ENCODE results near the gene FAM20C.
A peak's percentile ranks its signal among the peaks of the same experiment; 100 is the strongest.

The FAM20C gene

DNA sequence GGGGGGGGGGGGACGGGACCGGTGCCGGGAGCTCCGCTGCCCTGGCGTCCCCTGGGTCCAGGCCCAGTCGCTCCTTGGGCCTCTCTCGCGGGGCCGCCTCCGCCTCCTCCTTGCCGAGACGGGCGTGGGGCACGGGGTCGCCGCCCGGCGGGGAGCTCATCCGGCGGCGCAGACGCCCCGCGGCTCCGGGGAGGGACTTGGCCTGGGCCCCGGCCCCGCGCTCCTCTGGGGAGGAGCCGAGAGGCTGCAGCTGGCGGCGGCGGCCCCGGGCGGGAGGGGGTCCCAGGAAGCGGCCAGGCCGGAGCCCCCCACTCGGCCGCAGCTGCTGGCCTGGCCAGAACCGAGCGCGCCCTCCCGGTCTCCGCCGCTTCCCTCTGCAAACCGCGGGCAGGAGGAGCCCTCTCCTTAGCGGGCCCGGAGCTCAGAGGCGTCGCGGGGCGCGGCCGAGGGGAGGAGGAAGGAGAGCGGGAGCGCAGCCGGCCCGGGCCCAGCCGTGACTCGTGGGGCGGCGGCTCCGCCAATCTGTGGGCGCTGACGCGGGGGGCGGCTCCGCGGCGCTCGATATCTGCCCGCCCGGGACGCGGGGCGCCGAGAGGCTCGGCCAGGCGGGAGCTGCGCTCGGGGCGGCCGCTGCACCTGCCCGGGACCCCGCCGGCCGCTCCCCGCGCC lies at the start of gene FAM20C:
FAM20C (plus strand) TSS at position 591 of the 669 bp plus-strand sequence. CDS start 629 bp downstream, outside the sequence.
- DNase-seq: peak; percentile 93

DNA sequence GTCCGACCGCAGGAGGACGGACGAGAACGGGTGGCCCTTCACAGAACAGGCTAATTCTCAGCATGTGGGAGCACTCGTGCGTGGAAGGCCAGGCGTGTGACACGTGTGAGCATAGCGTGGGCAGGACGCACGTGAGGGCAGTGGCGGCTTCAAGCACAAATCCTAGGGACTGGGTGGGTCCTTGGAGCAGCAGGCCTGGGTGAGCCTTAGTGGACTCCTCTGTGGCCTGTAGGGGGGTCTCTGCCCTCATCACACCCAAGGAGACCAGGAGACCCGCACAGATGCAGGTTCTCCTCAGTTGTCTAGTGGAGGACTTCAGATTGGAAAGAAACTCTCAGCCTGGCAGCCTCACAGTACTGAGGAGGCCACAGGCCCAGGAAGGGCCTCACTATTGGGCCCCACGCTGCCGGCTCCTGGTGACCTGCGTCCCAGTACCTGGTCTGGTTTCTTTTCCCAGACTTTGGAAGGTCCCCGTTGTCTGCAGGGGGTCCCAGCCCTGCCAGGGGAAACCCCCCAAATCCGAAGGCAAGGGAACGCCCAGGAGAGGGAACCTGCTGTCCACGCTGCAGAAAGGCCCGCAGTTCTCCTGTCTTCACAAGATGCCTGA lies 49.1 kb upstream of the FAM20C start:
- no peak for DNase-seq

- DNase-seq: no peak
Measured at GRCh38 chr7:143811-144453, 48.4 kb upstream of the FAM20C start.

DNA sequence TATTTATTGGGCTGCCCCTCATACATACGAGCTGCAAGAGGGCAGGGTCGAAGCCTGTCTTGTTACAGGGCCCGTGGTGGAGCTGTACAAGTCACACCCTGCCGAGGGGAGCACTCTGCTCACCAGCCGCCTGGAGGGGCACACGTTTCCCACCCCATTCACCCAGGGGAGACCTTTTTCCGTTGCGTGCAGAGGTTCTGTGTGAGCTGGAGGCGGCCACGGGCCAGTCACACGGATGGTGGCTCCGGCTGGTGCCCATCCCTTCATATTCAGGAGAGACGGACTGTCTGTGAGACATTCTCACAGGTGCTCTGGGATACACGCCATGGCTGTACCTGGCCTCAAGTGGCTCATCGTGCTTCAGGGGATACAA lies 47.9 kb upstream of the FAM20C start:
- no peak for DNase-seq

- DNase-seq: no peak
Measured at GRCh38 chr7:145863-146262, 46.5 kb upstream of the FAM20C start.

DNA sequence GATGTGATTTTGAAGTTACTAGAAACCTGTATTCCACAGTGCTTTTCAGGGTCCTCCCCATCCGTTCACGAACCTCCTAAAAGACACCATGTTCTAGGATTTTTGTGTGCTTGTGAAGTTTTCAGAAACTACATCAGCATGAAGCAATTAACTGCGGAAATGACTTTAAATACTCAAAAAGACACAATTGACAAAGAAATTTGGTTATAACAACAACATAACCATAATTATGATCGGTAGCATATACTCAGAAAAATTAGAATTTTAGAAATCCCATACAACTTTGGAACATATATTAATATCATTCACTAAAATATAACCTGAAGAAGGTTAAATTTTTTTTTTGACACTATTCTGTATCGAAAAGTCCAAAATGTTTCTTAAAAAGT lies 43.8 kb upstream of the FAM20C start:
- DNase-seq: no peak

GRCh38 chr7:148932-149790 lies 43.2 kb upstream of the FAM20C start:
- DNase-seq: peak; percentile 100

DNA sequence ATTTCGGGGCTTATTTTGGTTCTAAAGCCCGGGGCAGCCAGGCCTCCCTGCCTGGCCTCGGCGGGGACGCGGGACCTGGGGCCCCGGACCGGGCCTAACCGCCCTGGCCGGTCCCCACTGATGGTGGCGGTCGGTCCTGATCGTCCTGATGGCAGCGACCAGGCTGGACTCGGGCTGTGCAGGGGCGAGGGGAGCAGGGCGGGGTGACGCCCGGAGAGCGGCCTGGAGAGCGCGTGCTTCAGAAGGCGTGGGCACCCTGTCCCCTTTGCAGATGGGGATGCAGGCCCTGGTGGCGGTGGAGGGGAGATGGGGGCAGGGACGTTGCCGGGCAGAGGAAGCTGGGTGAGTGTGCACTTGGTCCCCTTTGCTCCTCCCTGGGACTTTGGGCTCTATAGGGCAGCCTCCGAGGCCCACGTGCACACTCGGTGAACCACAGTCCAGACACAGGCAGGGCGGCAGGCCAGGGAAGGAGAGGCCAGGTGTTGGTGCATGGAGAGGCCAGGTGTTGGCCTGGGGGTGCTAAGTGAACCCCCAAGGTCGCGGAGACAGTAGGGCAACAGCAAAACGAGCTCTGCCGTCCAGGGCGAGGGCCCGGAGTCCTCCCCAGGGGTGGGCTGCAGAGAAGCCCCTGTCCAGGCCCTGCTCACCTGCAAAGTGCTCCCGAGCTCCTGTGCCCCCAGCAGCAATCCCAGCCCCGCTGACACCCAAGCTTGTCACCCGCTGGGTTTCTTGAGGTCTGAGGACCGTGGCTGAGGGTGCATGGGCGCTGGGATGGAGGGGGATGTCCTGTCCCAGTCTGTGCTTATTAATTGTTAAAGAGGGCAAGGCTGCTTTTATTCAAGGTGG lies 42.4 kb upstream of the FAM20C start:
- DNase-seq: no peak

DNA sequence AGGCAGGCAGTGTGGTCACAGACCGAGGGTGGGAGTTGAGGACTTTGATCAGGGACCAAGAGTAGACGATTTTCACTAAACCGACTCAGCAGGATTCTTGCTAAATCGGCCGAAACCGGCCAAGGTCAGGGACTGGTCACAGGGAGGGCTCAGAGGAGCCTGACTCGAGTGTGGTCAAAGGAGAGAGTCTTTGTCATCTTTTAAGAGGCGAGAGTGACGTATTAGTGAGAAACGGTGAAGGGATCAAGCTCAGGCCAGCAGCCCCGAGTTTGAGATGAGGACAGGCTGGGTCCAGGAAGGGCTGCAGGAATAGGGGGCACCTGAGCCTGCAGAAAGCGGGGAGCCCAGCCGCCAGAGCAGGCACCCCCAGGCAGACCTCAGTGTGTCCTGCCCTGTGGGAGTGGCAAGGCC lies 41.6 kb upstream of the FAM20C start:
- DNase-seq: no peak

DNA sequence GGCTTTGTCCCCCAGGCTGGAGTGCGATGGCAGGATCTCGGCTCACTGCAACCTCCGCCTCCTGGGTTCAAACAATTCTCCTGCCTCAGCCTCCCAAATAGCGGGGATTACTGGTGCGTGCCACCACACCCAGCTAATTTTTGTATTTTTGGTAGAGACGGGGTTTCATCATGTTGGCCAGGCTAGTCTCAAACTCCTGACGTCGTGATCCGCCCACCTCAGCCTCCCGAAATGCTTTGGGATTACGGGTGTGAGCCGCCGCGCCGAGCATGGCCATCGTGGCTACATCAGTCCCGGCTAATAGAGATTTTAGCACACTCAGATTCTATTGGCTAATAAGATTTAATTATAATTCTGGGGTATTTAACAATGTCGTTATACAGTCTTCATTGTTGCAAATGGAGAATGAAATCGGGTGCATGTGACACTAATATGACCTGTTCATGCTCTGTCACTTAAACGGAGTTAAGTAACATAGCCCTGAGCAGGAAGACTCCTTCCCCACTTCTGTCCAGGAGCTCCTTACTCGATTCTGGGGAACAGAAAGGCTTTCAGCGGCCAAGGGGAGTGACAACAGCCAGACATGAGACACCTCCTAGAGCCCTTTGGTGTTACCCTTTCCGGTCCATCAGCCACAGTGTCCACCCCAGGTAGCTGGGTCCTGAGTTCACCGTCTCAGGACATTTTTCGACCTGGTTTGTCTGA lies 40.9 kb upstream of the FAM20C start:
- no peak for DNase-seq

DNA sequence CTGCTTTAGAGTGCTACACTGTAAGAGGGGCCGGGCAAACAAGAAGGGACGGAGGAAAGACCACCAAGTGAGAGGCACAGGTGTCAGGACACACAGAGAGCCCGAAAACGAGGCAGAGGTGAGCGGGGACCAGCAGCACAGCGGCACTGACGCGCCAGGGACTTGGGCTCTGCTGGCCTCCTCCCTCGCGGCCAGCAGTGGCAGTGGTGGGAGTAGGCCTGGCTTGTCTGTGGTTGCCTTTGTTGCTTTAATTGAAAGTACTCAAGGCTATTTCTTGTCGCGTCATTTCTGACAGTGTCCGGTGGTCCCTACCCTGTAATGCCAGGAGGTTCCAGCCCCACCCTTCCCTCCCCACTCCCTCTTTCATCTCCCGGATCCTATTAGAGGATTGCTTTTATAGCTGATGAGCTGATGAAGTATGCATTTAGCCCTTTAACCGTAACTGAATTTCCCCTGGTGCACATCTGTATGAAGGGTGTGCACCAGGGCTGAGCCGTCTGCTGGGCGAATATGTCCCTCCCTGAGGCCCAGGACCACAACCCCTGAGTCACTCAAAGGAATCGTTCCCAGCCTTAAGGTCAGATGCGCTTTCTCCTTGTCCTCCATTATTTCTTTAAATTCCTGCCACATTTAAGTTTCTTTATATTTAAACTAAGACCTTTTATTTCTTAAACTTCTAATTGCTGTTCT lies 39.5 kb upstream of the FAM20C start:
- DNase-seq: no peak

GRCh38 chr7:153604-154003 lies 38.8 kb upstream of the FAM20C start:
- DNase-seq: no peak

DNA sequence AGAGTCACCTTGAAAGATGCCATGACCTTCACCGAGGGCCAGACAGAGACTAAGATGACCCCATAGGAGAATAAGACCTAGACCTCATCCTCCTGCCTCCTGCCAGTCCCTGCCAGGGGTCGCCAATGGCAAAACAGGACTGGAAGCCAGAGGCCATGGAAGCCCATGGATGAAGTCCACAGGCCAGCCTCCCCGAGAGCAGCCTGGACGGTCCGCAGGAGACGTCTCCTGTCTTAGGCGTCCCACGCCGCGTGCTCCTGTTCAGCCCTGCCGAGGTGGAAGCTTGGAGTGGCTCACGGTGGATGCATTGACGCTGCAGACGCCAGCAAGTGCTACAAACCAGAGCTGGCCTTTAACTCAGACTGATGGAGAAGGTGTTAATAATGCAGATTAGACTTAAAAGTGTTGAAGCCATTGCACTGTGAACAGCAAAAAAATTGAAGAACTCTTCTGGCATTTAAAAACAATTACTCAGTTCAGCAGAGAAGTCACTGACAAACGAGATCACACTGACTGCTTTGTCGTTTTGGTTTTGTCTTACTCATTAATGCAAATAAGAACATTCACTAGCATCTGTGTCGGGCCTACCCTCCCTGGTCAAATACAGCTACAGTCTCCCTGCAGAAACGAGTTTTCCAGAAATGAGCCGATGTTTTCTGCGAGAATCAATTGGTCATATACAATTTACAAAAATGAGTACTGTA lies 38.1 kb upstream of the FAM20C start:
- DNase-seq: no peak

DNA sequence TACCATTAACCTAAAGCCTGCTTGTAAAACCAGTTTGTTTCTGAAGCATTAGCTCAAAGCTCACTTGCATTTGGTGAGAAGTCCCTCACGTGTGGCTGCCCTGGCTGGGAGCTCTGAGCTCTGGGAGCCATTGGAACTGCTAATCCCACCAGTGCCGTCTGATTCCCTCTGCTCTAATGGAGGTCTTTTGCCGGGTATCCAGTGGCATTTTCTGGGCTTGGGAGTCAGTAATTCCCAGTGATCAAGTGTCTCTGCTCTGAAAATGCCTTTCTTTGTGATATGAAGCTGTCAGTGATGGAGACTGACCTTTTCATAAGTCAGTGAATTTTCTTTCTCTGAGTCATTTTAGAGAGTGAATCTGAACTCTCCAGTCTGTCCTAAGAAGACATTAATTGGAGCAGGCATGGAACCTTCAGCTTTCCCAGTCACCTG lies 36.9 kb upstream of the FAM20C start:
- DNase-seq: peak; percentile 32

DNA sequence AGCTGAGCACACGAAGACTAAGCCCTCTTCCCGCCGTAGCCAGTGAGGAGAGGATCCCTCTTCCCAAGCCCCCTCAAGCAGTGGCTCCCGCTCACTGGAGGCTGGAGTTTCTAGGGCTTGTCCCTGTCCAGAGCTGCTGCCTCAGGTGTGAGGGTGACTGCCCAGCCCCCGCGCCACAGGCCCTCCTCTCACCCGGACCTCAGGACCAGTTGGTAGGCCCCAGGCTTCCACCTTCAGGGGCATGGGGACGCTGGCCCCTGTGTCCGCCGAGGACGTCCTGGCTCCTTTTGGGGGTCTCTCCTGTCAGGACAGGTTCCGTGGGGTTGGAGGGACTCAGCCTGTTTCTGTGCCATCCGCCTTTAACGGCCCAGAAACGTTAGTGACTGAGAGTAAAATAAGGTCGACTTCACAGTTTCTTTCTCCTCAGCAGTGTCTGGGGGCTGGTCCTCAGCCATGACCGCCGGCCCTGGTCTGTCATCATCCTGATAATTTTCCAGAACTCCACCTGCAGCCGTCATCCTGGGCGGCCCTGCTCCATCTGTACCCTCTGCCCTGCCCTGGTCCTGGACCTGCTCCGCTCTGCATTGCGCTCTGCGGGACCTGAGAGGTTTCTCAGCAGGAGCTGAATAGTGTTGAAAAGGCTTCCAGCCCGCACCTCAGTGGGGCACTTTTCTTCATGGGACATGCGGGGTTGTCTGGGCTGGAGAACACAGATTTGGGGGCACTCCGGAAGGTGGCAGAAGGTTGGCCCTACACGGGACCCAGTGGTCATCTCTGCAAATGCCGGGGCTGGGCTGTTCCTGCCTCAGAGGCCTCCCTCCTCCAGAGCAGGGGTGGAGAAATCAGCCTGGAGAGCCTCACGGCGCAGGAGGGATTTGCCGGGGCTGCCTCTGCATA lies 36.0 kb upstream of the FAM20C start:
- DNase-seq: no peak

- DNase-seq: no peak
Measured at GRCh38 chr7:157008-157310, 35.4 kb upstream of the FAM20C start.

- DNase-seq: no peak
Measured at GRCh38 chr7:157771-158625, 34.4 kb upstream of the FAM20C start.

GRCh38 chr7:158771-159170 lies 33.6 kb upstream of the FAM20C start:
- no peak for DNase-seq

All from NCI-H226 (cell line).